Measurements from ENCODE around the gene FANCI.
A peak's percentile ranks its signal among the peaks of the same experiment; 100 is the strongest.

Gene FANCI

GRCh38 chr15:89358435-89358754, 114.6 kb downstream of the FANCI start:
- Histone ChIP-seq H3K4me1 (ENCODE audit: insufficient read depth, poor library complexity, severe bottlenecking) (no peaks in the 10 kb centered on the region), H3K4me3 (ENCODE audit: severe bottlenecking) (peak overlapping the region; percentile 25), H3K9me3 (ENCODE audit: severe bottlenecking) (no peaks in the 10 kb centered on the region), H3K36me3 (ENCODE audit: low read depth) (no peaks in the 10 kb centered on the region), H3K27ac (ENCODE audit: poor library complexity, severe bottlenecking) (no peak overlapping the region), H3K27me3 (ENCODE audit: insufficient read depth, poor library complexity, severe bottlenecking) (peaks cover 80% of the 10 kb centered on the region)
- no peak for DNase-seq (ENCODE audit: low spot score)
- peak; percentile 4; the same call in 2 of the 3 replicates for ATAC-seq (ENCODE audit: low read depth)
- TF ChIP-seq CTCF (IDR thresholded peaks at IDR 0.05; ENCODE audit: poor library complexity, severe bottlenecking), result no peak

DNA sequence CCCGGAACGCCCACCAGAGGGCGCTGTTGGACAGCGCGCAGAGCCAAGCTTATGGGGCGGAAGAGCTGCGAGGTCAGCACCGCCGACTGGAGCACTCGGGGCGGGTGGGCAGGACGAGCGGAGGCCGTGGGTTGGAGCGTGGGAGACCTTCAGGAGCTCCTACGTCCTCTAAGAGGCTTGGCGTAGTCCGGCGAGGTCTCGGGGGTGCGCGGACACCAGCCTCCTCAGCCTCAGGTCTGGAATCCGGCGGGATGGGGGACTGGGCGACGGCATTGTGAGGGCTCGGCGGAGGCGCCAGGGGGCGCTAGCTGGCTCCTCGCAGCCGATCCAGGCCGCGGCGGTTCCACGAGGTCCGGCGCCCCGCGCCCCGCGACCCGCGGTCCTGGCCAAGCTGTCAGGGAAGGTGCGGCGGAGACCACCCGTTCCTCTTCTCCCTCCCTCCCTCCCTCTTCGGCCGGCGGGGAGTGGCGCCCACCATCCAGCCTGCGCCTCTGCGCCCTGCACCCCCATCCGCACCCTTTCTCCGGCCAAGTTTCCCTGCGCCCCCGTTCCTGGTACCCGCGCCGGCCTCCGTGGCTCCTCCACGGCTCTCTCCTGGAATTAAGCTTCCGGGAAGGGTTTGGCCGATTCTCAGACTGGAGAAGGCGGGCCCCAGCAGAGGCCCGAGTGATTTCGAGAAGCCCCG, 115.1 kb downstream of the FANCI start:
- peak overlapping the region; percentile 25 for H3K4me3 ChIP-seq (ENCODE audit: severe bottlenecking)
- H3K27me3 ChIP-seq (ENCODE audit: insufficient read depth, poor library complexity, severe bottlenecking), result peaks cover 85% of the 10 kb centered on the region
- H3K36me3 ChIP-seq (ENCODE audit: low read depth), result no peaks in the 10 kb centered on the region
- H3K4me1 ChIP-seq (ENCODE audit: insufficient read depth, poor library complexity, severe bottlenecking), result no peaks in the 10 kb centered on the region
- peak; percentile 100 for TF ChIP-seq CTCF (IDR thresholded peaks at IDR 0.05; ENCODE audit: poor library complexity, severe bottlenecking)
- no peak overlapping the region for H3K27ac ChIP-seq (ENCODE audit: poor library complexity, severe bottlenecking)
- ATAC-seq (ENCODE audit: low read depth) (peak; percentile 73), DNase-seq (ENCODE audit: low spot score) (peak; percentile 82)
- no peaks in the 10 kb centered on the region for H3K9me3 ChIP-seq (ENCODE audit: severe bottlenecking)

- TF ChIP-seq CTCF (IDR thresholded peaks at IDR 0.05; ENCODE audit: poor library complexity, severe bottlenecking), result no peak
- Histone ChIP-seq H3K36me3 (ENCODE audit: low read depth) (no peaks in the 10 kb centered on the region), H3K9me3 (ENCODE audit: severe bottlenecking) (no peaks in the 10 kb centered on the region), H3K27me3 (ENCODE audit: insufficient read depth, poor library complexity, severe bottlenecking) (peaks cover 90% of the 10 kb centered on the region), H3K4me1 (ENCODE audit: insufficient read depth, poor library complexity, severe bottlenecking) (no peaks in the 10 kb centered on the region), H3K4me3 (ENCODE audit: severe bottlenecking) (no peak overlapping the region), H3K27ac (ENCODE audit: poor library complexity, severe bottlenecking) (no peak overlapping the region)
- DNase-seq (ENCODE audit: low spot score) (peak; percentile 69), ATAC-seq (ENCODE audit: low read depth) (no peak)
These were observed 115.9 kb downstream of the FANCI start for GRCh38 chr15:89359471-89360293.

DNA sequence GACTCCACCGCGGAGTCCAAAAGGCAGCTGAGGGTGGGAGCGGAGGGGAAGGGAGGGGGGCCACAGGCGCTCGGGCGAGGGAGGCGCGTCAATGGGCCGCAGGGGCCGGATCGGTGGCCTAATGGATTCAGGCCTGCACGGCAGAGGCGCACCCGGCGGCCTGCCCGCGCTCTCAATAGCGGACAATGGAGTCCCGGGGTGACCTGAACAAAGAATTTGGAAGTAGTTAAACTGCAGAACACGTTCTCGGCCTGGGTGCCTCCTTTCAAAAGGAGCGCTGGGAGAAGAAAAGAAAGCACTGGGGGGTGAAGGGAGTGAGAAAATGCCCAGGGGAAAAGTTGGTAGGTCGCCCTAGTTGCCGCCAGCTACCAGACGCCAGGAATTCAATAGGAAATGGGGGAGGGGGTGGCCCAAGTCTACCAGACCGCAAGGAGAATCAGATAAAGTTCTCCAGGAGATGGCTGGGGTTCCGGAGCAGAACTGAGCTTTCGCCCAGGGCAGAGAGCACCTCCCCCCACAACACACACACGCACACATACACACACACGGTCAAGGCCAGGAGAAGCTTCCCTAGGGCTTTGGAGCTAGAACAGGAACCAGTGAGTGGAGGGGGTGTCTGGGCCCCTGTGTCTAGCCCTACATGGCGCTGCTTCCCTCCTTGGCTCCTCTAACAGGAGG, 116.7 kb downstream of the FANCI start:
- Histone ChIP-seq H3K4me3 (ENCODE audit: severe bottlenecking) (no peak overlapping the region), H3K27ac (ENCODE audit: poor library complexity, severe bottlenecking) (no peak overlapping the region), H3K4me1 (ENCODE audit: insufficient read depth, poor library complexity, severe bottlenecking) (no peaks in the 10 kb centered on the region), H3K27me3 (ENCODE audit: insufficient read depth, poor library complexity, severe bottlenecking) (peaks cover 94% of the 10 kb centered on the region), H3K36me3 (ENCODE audit: low read depth) (no peaks in the 10 kb centered on the region), H3K9me3 (ENCODE audit: severe bottlenecking) (no peaks in the 10 kb centered on the region)
- no peak for TF ChIP-seq CTCF (IDR thresholded peaks at IDR 0.05; ENCODE audit: poor library complexity, severe bottlenecking)
- ATAC-seq (ENCODE audit: low read depth) (no peak), DNase-seq (ENCODE audit: low spot score) (no peak)
